K562 (cell line): Measurements from ENCODE around the gene INCENP. TPM values are rescaled to one million over a fixed set of nuclear protein-coding genes. Genes with fewer than 3 reads are reported as not detected.

Experiments
- ARID1B ChIP-seq: fragments of 450-650 bp; IDR thresholded peaks from 2 replicates; pipeline ENCODE4 v1.6.1; 2016; ENCODE audit warnings: antibody characterized with exemption, mild to moderate bottlenecking, inconsistent platforms
- BRCA1 ChIP-seq, 2 experiments: fragments of 450-650 bp in 1 of 2; sonication (generic) in 1 of 2; formaldehyde crosslinking in 1 of 2; IDR thresholded peaks; 2 replicates each; pipeline versions ENCODE4 v1.5.0 to v1.6.1; 2017 to 2020; ENCODE audit warnings: mild to moderate bottlenecking in 1 of 2, missing genetic modification reagents in 1 of 2
- CHD4 ChIP-seq: fragments of 200-600 bp; sonication (generic); IDR thresholded peaks from 3 replicates; pipeline ENCODE4 v1.6.1; 2012; ENCODE audit warnings: low read depth, mild to moderate bottlenecking, mixed read lengths, low read length, inconsistent platforms; ENCODE audit not compliant: insufficient read depth, insufficient replicate concordance, poor library complexity, severe bottlenecking
- CREM ChIP-seq: IDR thresholded peaks from 2 replicates; pipeline ENCODE4 v1.6.1; 2014; ENCODE audit warnings: antibody characterized with exemption, low read depth
- ELF1 ChIP-seq: fragments of 200-800 bp; sonication (Bioruptor generic); IDR thresholded peaks from 2 replicates; pipeline ENCODE4 v1.6.1; 2016; ENCODE audit warnings: missing genetic modification characterization, missing compliant biosample characterization
- FOXJ3 ChIP-seq: sonication (generic); formaldehyde crosslinking; IDR thresholded peaks from 2 replicates; pipeline ENCODE4 v1.4.0; 2020; ENCODE audit warnings: mild to moderate bottlenecking, missing genetic modification reagents
- HEY1 ChIP-seq: fragments of 250-450 bp; sonication (Bioruptor Pico); IDR thresholded peaks from 2 replicates; pipeline ENCODE4 v1.5.0; 2020; ENCODE audit warnings: mild to moderate bottlenecking, moderate library complexity, borderline replicate concordance
- MEF2D ChIP-seq: conservative IDR thresholded peaks from 2 replicates; pipeline ENCODE4 v1.6.1; 2016; ENCODE audit warnings: low read depth, missing genetic modification characterization, missing compliant biosample characterization
- MEIS2 ChIP-seq: fragments of 450-650 bp; IDR thresholded peaks from 2 replicates; pipeline ENCODE4 v1.6.1; 2014; ENCODE audit warnings: mild to moderate bottlenecking; ENCODE audit not compliant: partially characterized antibody
- NFXL1 ChIP-seq: fragments of 450-650 bp; formaldehyde crosslinking; IDR thresholded peaks from 2 replicates; pipeline ENCODE4 v1.4.0; 2021; ENCODE audit warnings: mild to moderate bottlenecking
- NR2C1 ChIP-seq, 2 experiments: fragments of 450-650 bp; IDR thresholded peaks; 2 replicates each; pipeline ENCODE4 v1.6.1; 2017; ENCODE audit warnings: mild to moderate bottlenecking in 2 of 2, antibody characterized with exemption in 1 of 2, inconsistent platforms in 1 of 2, missing compliant biosample characterization in 1 of 2, missing genetic modification characterization in 1 of 2
- RCOR1 ChIP-seq, 2 experiments: IDR thresholded peaks; 2 replicates each; pipeline ENCODE4 v1.6.1; 2012; ENCODE audit warnings: low read depth in 2 of 2, low read length in 2 of 2, borderline replicate concordance in 1 of 2, improper control_type of control experiment in 1 of 2
- SETDB1 ChIP-seq: IDR thresholded peaks from one replicate; pipeline ENCODE4 v1.6.1; 2012; ENCODE audit warnings: low read length, control low read depth, inconsistent platforms
- SMAD2 ChIP-seq: fragments of 150-350 bp; IDR thresholded peaks from 2 replicates; pipeline ENCODE4 v1.6.1; 2014; ENCODE audit warnings: low read depth, mild to moderate bottlenecking, low read length
- TBP ChIP-seq: optimal IDR thresholded peaks from 2 replicates; pipeline ENCODE3; 2011; ENCODE audit warnings: low read depth, low read length, improper control_type of control experiment
- TCF7 ChIP-seq: sonication (generic); IDR thresholded peaks from 2 replicates; pipeline ENCODE4 v1.6.1; 2016; ENCODE audit warnings: antibody characterized with exemption, borderline replicate concordance
- TEAD1 ChIP-seq, 2 experiments: fragments of 450-650 bp in 1 of 2; sonication (generic) in 1 of 2; formaldehyde crosslinking; IDR thresholded peaks; 2 replicates each; pipeline versions ENCODE4 v1.4.0 to v1.8.0; 2020 to 2022; ENCODE audit warnings: mild to moderate bottlenecking in 2 of 2, missing genetic modification reagents in 1 of 2
- ZFP30 ChIP-seq: fragments of 250-450 bp; sonication (Bioruptor Pico); IDR thresholded peaks from 2 replicates; pipeline ENCODE4 v1.8.0; 2022; ENCODE audit warnings: moderate library complexity, mild to moderate bottlenecking, inconsistent platforms, borderline replicate concordance
- ZNF134 ChIP-seq: fragments of 250-450 bp; sonication (Bioruptor Pico); conservative IDR thresholded peaks from 2 replicates; pipeline ENCODE4 v1.4.0; 2020
- ZNF354B ChIP-seq: fragments of 250-450 bp; sonication (Bioruptor Pico); IDR thresholded peaks from 2 replicates; pipeline ENCODE4 v1.4.0; 2020
- ZNF584 ChIP-seq: fragments of 200-800 bp; sonication (Bioruptor generic); IDR thresholded peaks from 2 replicates; pipeline ENCODE4 v1.6.1; 2016; ENCODE audit warnings: low read depth, mild to moderate bottlenecking, missing genetic modification characterization, missing compliant biosample characterization
- polyA plus RNA-seq, 8 experiments: library from polyadenylated mRNA; depleted of rRNA in 4 of 8; stranded (reverse) in 5 of 8; unstranded in 3 of 8; fragments of >200 nt; fragmentation: Nextera tagmentation in 2 of 8; fragmentation: Illumina TruSeq in 1 of 8; extraction: Ambion mirVana in 2 of 8; extraction: Trizol in 1 of 8; gene quantifications; 2 replicates each; pipeline versions ENCODE4 v1.2.1 to v1.2.3, GENCODE V29; 2011 to 2014; ENCODE audit warnings: inconsistent platforms in 1 of 8, missing spikeins in 1 of 8
- total RNA-seq, 7 experiments: library from RNA; depleted of rRNA in 6 of 7; stranded (reverse); fragments of >200 nt in 6 of 7; fragmentation: Illumina TruSeq in 2 of 7; extraction: Trizol in 2 of 7; gene quantifications; 2 replicates each; pipeline versions ENCODE4 v1.2.1 to v1.2.3, GENCODE V29; 2011 to 2021; ENCODE audit warnings: low replicate concordance in 1 of 7
- TF ChIP-seq, protein P1 (sequence below): fragments of 250-450 bp; sonication (Bioruptor Pico); IDR thresholded peaks from 2 replicates; pipeline ENCODE4 v1.9.0; 2021; ENCODE audit warnings: mild to moderate bottlenecking, inconsistent platforms
- TF ChIP-seq, protein P2 (sequence below): fragments of 450-650 bp; IDR thresholded peaks from 2 replicates; pipeline ENCODE4 v1.7.0; 2016; ENCODE audit warnings: borderline replicate concordance
- TF ChIP-seq, protein P3 (sequence below): fragments of 250-450 bp; sonication (Bioruptor Pico); IDR thresholded peaks from 2 replicates; pipeline ENCODE4 v1.5.0; 2021; ENCODE audit warnings: mild to moderate bottlenecking, borderline replicate concordance

Gene INCENP
- total and polyA plus RNA-seq, 9 of the 15 experiments (the other 6 are each of a cell fraction or from before 2014, with no cell fraction given) = 1.1 to 97.9 (median 28.2) TPM

DNA sequence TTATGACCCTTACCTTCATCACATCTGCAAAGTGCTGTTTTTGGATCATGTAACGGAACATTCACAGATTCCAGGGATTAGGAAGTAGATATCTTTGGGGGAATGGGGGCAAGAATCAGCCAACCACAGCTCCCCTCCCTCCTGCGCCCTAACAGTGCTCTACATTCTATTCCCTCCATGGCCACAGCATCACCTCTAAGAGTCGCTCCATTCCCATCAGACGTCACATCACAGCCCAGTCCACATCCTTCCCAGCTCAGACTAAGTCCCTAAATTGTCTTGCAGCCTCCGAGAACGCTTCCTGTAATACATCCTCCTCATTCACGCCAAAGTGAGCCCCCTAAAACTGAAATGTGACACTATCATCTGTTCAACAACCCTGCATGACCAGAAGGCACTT is 72.1 kb downstream of the INCENP start (continued):
- TF ChIP-seq TBP = no peak
- TF ChIP-seq ARID1B = no peak
- no peak for TF ChIP-seq ZNF354B (CRISPR knock-in tag)
- no peak for TF ChIP-seq NFXL1
- TF ChIP-seq RCOR1 (IDR thresholded peaks at IDR 0.05; ENCODE audit: borderline replicate concordance in 1 of 2, low read depth in 2 of 2, low read length in 2 of 2) = peak in 1 of 2 experiments; percentile 48; a peak in 1 of 4 replicates
- no peak for TF ChIP-seq NR2C1 (IDR thresholded peaks at IDR 0.05)
- TF ChIP-seq NR2C1 (tag; IDR thresholded peaks at IDR 0.05) = no peak
- peak; percentile 89 for TF ChIP-seq CREM
- no peak for TF ChIP-seq ZFP30 (CRISPR knock-in tag)
- no peak for TF ChIP-seq ZNF584
- no peak for TF ChIP-seq TCF7
- TF ChIP-seq ZNF134 (CRISPR knock-in tag) = no peak
- no peak for TF ChIP-seq SMAD2
- TF ChIP-seq TEAD1 (CRISPR knock-in tag; IDR thresholded peaks at IDR 0.05) = no peak
- TF ChIP-seq ELF1 (tag) = no peak
- TF ChIP-seq, protein P1, sequence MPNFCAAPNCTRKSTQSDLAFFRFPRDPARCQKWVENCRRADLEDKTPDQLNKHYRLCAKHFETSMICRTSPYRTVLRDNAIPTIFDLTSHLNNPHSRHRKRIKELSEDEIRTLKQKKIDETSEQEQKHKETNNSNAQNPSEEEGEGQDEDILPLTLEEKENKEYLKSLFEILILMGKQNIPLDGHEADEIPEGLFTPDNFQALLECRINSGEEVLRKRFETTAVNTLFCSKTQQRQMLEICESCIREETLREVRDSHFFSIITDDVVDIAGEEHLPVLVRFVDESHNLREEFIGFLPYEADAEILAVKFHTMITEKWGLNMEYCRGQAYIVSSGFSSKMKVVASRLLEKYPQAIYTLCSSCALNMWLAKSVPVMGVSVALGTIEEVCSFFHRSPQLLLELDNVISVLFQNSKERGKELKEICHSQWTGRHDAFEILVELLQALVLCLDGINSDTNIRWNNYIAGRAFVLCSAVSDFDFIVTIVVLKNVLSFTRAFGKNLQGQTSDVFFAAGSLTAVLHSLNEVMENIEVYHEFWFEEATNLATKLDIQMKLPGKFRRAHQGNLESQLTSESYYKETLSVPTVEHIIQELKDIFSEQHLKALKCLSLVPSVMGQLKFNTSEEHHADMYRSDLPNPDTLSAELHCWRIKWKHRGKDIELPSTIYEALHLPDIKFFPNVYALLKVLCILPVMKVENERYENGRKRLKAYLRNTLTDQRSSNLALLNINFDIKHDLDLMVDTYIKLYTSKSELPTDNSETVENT (CRISPR knock-in tag) = no peak
- no peak for TF ChIP-seq MEF2D (tag)
- no peak for TF ChIP-seq HEY1 (CRISPR knock-in tag)
- TF ChIP-seq MEIS2 = peak; percentile 9
- no peak for TF ChIP-seq CHD4
- TF ChIP-seq FOXJ3 (CRISPR knock-in tag) = no peak
- no peak for TF ChIP-seq BRCA1 (IDR thresholded peaks at IDR 0.05)
- no peak for TF ChIP-seq BRCA1 (CRISPR knock-in tag; IDR thresholded peaks at IDR 0.05)
- TF ChIP-seq SETDB1 = no peak
- TF ChIP-seq, protein P2, sequence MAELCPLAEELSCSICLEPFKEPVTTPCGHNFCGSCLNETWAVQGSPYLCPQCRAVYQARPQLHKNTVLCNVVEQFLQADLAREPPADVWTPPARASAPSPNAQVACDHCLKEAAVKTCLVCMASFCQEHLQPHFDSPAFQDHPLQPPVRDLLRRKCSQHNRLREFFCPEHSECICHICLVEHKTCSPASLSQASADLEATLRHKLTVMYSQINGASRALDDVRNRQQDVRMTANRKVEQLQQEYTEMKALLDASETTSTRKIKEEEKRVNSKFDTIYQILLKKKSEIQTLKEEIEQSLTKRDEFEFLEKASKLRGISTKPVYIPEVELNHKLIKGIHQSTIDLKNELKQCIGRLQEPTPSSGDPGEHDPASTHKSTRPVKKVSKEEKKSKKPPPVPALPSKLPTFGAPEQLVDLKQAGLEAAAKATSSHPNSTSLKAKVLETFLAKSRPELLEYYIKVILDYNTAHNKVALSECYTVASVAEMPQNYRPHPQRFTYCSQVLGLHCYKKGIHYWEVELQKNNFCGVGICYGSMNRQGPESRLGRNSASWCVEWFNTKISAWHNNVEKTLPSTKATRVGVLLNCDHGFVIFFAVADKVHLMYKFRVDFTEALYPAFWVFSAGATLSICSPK = no peak
- TF ChIP-seq, protein P3, sequence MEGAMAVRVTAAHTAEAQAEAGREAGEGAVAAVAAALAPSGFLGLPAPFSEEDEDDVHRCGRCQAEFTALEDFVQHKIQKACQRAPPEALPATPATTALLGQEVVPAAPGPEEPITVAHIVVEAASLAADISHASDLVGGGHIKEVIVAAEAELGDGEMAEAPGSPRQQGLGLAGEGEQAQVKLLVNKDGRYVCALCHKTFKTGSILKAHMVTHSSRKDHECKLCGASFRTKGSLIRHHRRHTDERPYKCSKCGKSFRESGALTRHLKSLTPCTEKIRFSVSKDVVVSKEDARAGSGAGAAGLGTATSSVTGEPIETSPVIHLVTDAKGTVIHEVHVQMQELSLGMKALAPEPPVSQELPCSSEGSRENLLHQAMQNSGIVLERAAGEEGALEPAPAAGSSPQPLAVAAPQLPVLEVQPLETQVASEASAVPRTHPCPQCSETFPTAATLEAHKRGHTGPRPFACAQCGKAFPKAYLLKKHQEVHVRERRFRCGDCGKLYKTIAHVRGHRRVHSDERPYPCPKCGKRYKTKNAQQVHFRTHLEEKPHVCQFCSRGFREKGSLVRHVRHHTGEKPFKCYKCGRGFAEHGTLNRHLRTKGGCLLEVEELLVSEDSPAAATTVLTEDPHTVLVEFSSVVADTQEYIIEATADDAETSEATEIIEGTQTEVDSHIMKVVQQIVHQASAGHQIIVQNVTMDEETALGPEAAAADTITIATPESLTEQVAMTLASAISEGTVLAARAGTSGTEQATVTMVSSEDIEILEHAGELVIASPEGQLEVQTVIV (CRISPR knock-in tag) = no peak
